CD14-positive monocyte (primary cell): ENCODE data around the gene CD74. TPM values are rescaled to one million over a fixed set of nuclear protein-coding genes. Genes with fewer than 3 reads are reported as not detected.

Source experiments
- DNase-seq, 3 donors: peaks; one replicate each; pipeline ENCODE4 v3.0.0-alpha.2; 2011 to 2022
- H2AFZ ChIP-seq: 2 replicates; pipeline ENCODE4 v1.6.0; 2012; ENCODE audit warnings: mild to moderate bottlenecking, low read depth, low read length, inconsistent platforms; ENCODE audit not compliant: insufficient read depth, poor library complexity, severe bottlenecking
- H3K27ac ChIP-seq, 2 donors: 1 replicate in 1 of 2; 2 replicates in 1 of 2; pipeline ENCODE4 v1.5.1; 2012 to 2013; ENCODE audit warnings: low read length in 2 of 2, control low read depth in 1 of 2, inconsistent platforms in 1 of 2, low read depth in 1 of 2, mild to moderate bottlenecking in 1 of 2
- H3K27me3 ChIP-seq, 2 donors: one replicate each; pipeline versions ENCODE4 v1.6.0 to v1.6.1; 2011 to 2013; ENCODE audit warnings: low read length in 2 of 2; ENCODE audit not compliant: control insufficient read depth in 2 of 2, insufficient read depth in 2 of 2
- H3K36me3 ChIP-seq, 2 donors: replicated peaks in 1 of 2; 1 replicate in 1 of 2; 2 replicates in 1 of 2; pipeline versions ENCODE4 v1.5.1 to v1.6.1; 2012 to 2013; ENCODE audit warnings: low read length in 2 of 2, control low read depth in 1 of 2, inconsistent platforms in 1 of 2, mild to moderate bottlenecking in 1 of 2; ENCODE audit not compliant: insufficient read depth in 2 of 2, control insufficient read depth in 1 of 2
- H3K4me1 ChIP-seq, 2 donors: 1 replicate in 1 of 2; 2 replicates in 1 of 2; pipeline versions ENCODE4 v1.5.1 to v1.6.1; 2012 to 2013; ENCODE audit warnings: low read length in 2 of 2, control low read depth in 1 of 2, inconsistent platforms in 1 of 2, mild to moderate bottlenecking in 1 of 2, moderate library complexity in 1 of 2; ENCODE audit not compliant: insufficient read depth in 2 of 2, control insufficient read depth in 1 of 2
- H3K4me2 ChIP-seq: replicated peaks from 2 replicates; pipeline ENCODE3; 2012; ENCODE audit warnings: low read length, moderate library complexity, mild to moderate bottlenecking; ENCODE audit not compliant: poor library complexity, severe bottlenecking; ENCODE audit errors: extremely low read depth
- H3K4me3 ChIP-seq, 3 experiments: fragments of 200-600 bp in 1 of 3; sonication (generic) in 1 of 3; replicated peaks in 1 of 3; 1 replicate in 2 of 3; 2 replicates in 1 of 3; pipeline ENCODE4 v1.5.1; 2011 to 2013; ENCODE audit warnings: low read length in 3 of 3, mild to moderate bottlenecking in 3 of 3, control low read depth in 2 of 3, low read depth in 2 of 3, inconsistent platforms in 1 of 3, moderate library complexity in 1 of 3
- H3K79me2 ChIP-seq: 2 replicates; pipeline ENCODE4 v1.6.0; 2012; ENCODE audit warnings: mild to moderate bottlenecking, control low read depth, inconsistent platforms, low read length, moderate library complexity; ENCODE audit not compliant: insufficient read depth
- H3K9ac ChIP-seq: 2 replicates; pipeline ENCODE4 v1.6.0; 2017; ENCODE audit warnings: low read length, mild to moderate bottlenecking; ENCODE audit not compliant: insufficient read depth, poor library complexity, severe bottlenecking
- H3K9me3 ChIP-seq, 2 donors: replicated peaks in 1 of 2; 1 replicate in 1 of 2; 2 replicates in 1 of 2; pipeline versions ENCODE4 v1.5.1 to v1.6.1; 2012 to 2013; ENCODE audit warnings: low read length in 2 of 2, control low read depth in 1 of 2; ENCODE audit not compliant: control insufficient read depth in 1 of 2, insufficient read depth in 1 of 2
- H4K20me1 ChIP-seq: 2 replicates; pipeline ENCODE4 v1.6.0; 2012; ENCODE audit warnings: mild to moderate bottlenecking, low read length, control low read depth, moderate library complexity; ENCODE audit not compliant: insufficient read depth
- H3K27ac Mint-ChIP-seq, 7 donors: one replicate each; pipeline ENCODE4 v1.8.0; 2020; ENCODE audit warnings: mild to moderate bottlenecking in 7 of 7, mixed read lengths in 7 of 7, moderate library complexity in 6 of 7, inconsistent platforms in 2 of 7
- H3K27me3 Mint-ChIP-seq, 3 donors: one replicate each; pipeline ENCODE4 v1.8.0; 2021 to 2022; ENCODE audit warnings: low read depth in 3 of 3, mild to moderate bottlenecking in 3 of 3, mixed read lengths in 3 of 3, moderate library complexity in 3 of 3, inconsistent platforms in 1 of 3
- H3K36me3 Mint-ChIP-seq, 2 donors: one replicate each; pipeline ENCODE4 v1.8.0; 2020; ENCODE audit warnings: mixed read lengths in 2 of 2, inconsistent platforms in 1 of 2, mild to moderate bottlenecking in 1 of 2
- H3K4me1 Mint-ChIP-seq: one replicate; pipeline ENCODE4 v1.8.0; 2020; ENCODE audit warnings: mild to moderate bottlenecking, mixed read lengths
- H3K4me3 Mint-ChIP-seq, 2 donors: one replicate each; pipeline ENCODE4 v1.8.0; 2020; ENCODE audit warnings: mild to moderate bottlenecking in 2 of 2, mixed read lengths in 2 of 2, moderate library complexity in 1 of 2
- H3K9me3 Mint-ChIP-seq, 7 donors: one replicate each; pipeline ENCODE4 v1.8.0; 2020 to 2022; ENCODE audit warnings: mixed read lengths in 7 of 7, mild to moderate bottlenecking in 6 of 7, moderate library complexity in 6 of 7, inconsistent platforms in 2 of 7
- WGBS: methylation state at CpG from one replicate; pipeline ENCODE4 v1.1.5; 2013; ENCODE audit warnings: missing lambda C conversion rate; ENCODE audit not compliant: insufficient coverage; 5-methylcytosine and 5-hydroxymethylcytosine counted together
- intact Hi-C, 2 donors: fragments of 100-400 bp; cut with micrococcal nuclease; formaldehyde crosslinking; loops; one replicate each; pipeline versions ENCODE4 v1.15.0 to v1.15.1; 2023
- polyA plus RNA-seq, 3 donors: library from polyadenylated mRNA; depleted of rRNA in 1 of 3; unstranded in 2 of 3; stranded (reverse) in 1 of 3; fragments of 300-500 nt in 2 of 3; fragments of >200 nt in 1 of 3; fragmentation: Illumina TruSeq in 2 of 3; gene quantifications; 1 replicate in 2 of 3; 2 replicates in 1 of 3; pipeline ENCODE4 v1.2.3, GENCODE V29; 2012 to 2021
- TF ChIP-seq, protein P1 (sequence below): fragments of 200-600 bp; IDR thresholded peaks from one replicate; pipeline ENCODE4 v1.8.0; 2022; ENCODE audit warnings: antibody characterized with exemption, mild to moderate bottlenecking

Gene CD74
- polyA plus RNA-seq, 3 donors: 3,498 to 7,550 (median 4,939) TPM

DNA sequence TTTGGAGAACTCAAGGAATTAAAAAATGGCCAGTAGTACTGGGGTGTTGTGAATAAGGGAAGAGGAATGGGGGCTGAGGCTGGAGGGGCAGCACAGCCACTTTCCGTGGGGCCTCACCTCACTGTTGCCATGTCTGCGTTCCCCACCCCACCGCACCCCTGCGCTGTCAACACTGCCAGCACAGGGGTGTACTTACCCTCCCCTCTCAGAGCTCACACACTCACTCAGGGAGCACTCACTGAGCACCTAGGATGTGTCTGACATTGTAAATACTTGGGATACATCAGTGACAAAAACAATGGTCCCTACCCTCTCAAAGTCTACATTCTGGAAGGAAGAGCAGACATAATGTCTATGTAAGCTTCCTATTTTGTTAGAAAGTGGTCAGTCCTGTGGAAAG is 40.2 kb upstream of the CD74 start:
- H3K27ac ChIP-seq: peak overlapping the region in 1 of 2 donors; percentile 36
- peaks cover 0 to 3% of the 10 kb centered on the region in 2 donors for H3K36me3 ChIP-seq
- intact Hi-C loops: loop anchor here in 1 of 2 donors (10.0 kb wide), 1 partner anchor 202 kb away; no protein-coding TSS in a partner anchor
- peaks cover 10% of the 10 kb centered on the region for H4K20me1 ChIP-seq
- peak overlapping the region in 2 of 7 donors; percentile 26 to 63 for H3K27ac Mint-ChIP-seq
- H3K9ac ChIP-seq: no peak overlapping the region
- no peak overlapping the region for H3K4me3 Mint-ChIP-seq
- peaks cover 26% of the 10 kb centered on the region for H3K4me1 Mint-ChIP-seq
- 80% methylated on average over 4 of the region's 4 CpGs for WGBS
- DNase-seq: no peak
- H3K27me3 Mint-ChIP-seq: no peaks in the 10 kb centered on the region
- H3K4me1 ChIP-seq: peaks cover 42 to 44% of the 10 kb centered on the region in 2 donors
- no peak overlapping the region for H3K4me3 ChIP-seq
- H3K36me3 Mint-ChIP-seq: peaks cover 4 to 6% of the 10 kb centered on the region in 2 donors
- no peaks in the 10 kb centered on the region for H3K27me3 ChIP-seq
- H2AFZ ChIP-seq: peak overlapping the region; percentile 63
- H3K9me3 Mint-ChIP-seq: peaks cover 0 to 2% (median 2%) of the 10 kb centered on the region in 7 donors
- TF ChIP-seq, protein P1, sequence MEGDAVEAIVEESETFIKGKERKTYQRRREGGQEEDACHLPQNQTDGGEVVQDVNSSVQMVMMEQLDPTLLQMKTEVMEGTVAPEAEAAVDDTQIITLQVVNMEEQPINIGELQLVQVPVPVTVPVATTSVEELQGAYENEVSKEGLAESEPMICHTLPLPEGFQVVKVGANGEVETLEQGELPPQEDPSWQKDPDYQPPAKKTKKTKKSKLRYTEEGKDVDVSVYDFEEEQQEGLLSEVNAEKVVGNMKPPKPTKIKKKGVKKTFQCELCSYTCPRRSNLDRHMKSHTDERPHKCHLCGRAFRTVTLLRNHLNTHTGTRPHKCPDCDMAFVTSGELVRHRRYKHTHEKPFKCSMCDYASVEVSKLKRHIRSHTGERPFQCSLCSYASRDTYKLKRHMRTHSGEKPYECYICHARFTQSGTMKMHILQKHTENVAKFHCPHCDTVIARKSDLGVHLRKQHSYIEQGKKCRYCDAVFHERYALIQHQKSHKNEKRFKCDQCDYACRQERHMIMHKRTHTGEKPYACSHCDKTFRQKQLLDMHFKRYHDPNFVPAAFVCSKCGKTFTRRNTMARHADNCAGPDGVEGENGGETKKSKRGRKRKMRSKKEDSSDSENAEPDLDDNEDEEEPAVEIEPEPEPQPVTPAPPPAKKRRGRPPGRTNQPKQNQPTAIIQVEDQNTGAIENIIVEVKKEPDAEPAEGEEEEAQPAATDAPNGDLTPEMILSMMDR: no peak
- no peak overlapping the region for H3K4me2 ChIP-seq
- H3K9me3 ChIP-seq: no peaks in the 10 kb centered on the region
- peaks cover 17% of the 10 kb centered on the region for H3K79me2 ChIP-seq

DNA sequence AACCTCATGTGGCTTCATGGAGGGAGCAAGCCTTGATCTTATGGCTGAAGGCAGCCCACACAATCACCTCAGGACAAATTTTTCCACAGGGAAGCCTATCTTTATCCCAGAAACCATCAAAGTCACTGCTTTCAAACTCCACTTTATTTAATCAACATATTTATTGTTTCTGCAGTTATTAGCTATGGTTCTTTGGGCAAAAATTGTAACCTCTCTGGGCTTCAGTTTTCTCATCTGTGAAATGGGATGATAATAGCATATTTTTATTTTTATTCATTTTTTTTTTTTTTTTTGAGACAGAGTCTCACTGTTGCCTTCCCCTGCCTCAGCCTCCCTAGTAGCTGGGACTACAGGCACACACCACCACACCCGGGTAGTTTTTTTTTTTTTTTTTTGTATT is 38.9 kb upstream of the CD74 start:
- H3K4me3 ChIP-seq: no peak overlapping the region
- peaks cover 0 to 2% (median 2%) of the 10 kb centered on the region in 7 donors for H3K9me3 Mint-ChIP-seq
- TF ChIP-seq, protein P1: no peak
- no CpG with 5 or more reads among the region's 1 CpG for WGBS
- H4K20me1 ChIP-seq: peaks cover 23% of the 10 kb centered on the region
- peaks cover 21% of the 10 kb centered on the region for H3K4me1 Mint-ChIP-seq
- no peak overlapping the region for H2AFZ ChIP-seq
- intact Hi-C loops: loop anchor here in 1 of 2 donors (10.0 kb wide), 1 partner anchor 203 kb away; no protein-coding TSS in a partner anchor
- no peak overlapping the region for H3K27ac ChIP-seq
- no peak overlapping the region for H3K4me3 Mint-ChIP-seq
- no peak overlapping the region for H3K4me2 ChIP-seq
- H3K36me3 Mint-ChIP-seq: peaks cover 17 to 19% of the 10 kb centered on the region in 2 donors
- H3K9me3 ChIP-seq: no peaks in the 10 kb centered on the region
- H3K79me2 ChIP-seq: peaks cover 30% of the 10 kb centered on the region
- DNase-seq: no peak
- H3K4me1 ChIP-seq: peaks cover 34 to 37% of the 10 kb centered on the region in 2 donors
- no peaks in the 10 kb centered on the region for H3K27me3 Mint-ChIP-seq
- H3K36me3 ChIP-seq: peaks cover 12 to 16% of the 10 kb centered on the region in 2 donors
- H3K27ac Mint-ChIP-seq: no peak overlapping the region
- no peaks in the 10 kb centered on the region for H3K27me3 ChIP-seq
- H3K9ac ChIP-seq: no peak overlapping the region
